ENCODE measurements around the gene PRSS1.
"Not testable (repeated sequence)": the region's sequence is repeated elsewhere in the genome, so short reads cannot be mapped to it uniquely, and the experiment has no call there.

PRSS1 gene

GRCh38 chr7:142770661-142771352, 21.5 kb downstream of the PRSS1 start, which contains the start of gene PRSS2:
Gene PRSS2 (plus strand): TSS chr7:142770970. CDS start chr7:142770983, 13 bp downstream.
- DNase-seq = peak in 4 of 42 donors; percentile 3 to 55 (median 31)
- intact Hi-C loops (cut with DNase I) = no loop called here

DNA sequence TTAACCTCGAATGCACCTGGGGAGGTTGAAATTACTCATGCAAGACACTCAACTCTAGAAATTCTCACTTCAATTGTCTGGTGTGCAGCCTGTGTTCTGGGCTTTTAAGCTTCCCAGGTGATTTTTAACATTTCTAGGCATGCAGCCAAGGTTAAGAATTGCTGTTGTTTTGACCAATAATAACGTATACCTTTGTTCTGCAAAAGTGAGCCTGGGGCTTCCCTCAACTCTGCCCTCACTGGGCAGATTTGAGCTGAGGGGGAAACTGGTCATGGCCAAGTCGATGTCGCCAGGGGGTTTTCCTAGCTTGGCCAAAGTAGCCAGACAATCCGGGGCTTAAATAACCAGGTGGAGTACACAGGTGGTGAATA, 22.1 kb downstream of the PRSS1 start:
- DNase-seq = no peak
- intact Hi-C loops (cut with DNase I) = no loop called here

GRCh38 chr7:142772051-142772450, 22.8 kb downstream of the PRSS1 start:
- no peak for DNase-seq
- intact Hi-C loops (cut with DNase I) = no loop called here

DNA sequence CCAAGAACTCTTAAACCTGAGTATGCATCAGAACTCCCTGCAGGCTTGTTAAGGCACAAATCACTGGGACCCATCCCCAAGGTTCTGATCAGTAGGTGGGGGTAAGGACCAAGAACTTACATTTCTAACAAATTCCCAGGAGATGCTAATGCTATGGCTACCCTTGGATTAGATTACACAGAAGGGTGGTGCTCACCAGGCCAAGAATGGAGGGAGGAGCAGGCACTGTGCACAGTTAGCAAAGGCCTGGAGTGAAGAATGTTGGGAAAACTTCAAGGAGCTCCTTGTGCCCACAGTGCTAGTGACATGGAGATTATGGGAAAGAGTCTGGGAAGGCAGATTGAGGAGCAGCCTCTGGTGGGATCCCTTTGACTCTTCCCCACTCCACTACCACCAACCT, 23.4 kb downstream of the PRSS1 start:
- intact Hi-C loops (cut with DNase I) = no loop called here

DNA sequence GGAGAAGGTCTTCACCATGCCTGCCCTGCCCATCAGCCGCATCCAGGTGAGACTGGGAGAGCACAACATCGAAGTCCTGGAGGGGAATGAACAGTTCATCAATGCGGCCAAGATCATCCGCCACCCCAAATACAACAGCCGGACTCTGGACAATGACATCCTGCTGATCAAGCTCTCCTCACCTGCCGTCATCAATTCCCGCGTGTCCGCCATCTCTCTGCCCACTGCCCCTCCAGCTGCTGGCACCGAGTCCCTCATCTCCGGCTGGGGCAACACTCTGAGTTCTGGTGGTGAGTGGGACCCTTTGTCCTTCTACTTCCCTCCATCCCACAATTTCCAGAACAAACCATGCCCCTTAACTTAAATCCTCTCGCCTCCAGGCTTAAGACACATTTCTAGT, 24.0 kb downstream of the PRSS1 start:
- no peak for DNase-seq
- intact Hi-C loops (cut with DNase I) = no loop called here

More for the DNA sequence above, 23.4 kb downstream of the PRSS1 start:
- DNase-seq = no peak

DNA sequence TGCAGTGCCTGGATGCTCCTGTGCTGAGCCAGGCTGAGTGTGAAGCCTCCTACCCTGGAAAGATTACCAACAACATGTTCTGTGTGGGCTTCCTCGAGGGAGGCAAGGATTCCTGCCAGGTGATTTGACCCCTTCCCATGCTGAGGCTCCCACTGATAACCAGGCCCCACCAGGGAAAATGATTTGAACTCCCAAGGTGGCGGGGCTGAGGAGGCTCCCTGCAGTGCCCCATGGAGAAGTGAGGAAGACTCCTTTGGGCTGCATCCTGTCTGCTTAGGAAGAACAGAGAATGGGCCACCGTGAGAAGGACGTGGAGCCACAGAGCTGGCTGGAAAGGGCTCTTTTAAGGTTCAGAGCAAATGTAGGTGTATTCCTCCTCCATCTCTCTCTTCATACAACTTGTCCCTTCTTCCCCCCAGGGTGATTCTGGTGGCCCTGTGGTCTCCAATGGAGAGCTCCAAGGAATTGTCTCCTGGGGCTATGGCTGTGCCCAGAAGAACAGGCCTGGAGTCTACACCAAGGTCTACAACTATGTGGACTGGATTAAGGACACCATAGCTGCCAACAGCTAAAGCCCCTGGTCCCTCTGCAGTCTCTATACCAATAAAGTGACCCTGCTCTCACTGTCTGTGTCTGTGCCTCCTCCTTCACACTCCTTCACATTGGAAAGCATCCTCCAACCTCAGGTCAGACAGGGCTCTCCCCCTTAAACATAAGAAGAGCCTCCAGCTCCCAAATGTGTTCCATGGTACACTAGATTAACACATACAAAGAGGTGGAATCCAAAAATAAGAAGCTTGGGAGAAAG, 24.9 kb downstream of the PRSS1 start:
- intact Hi-C loops (cut with DNase I) = no loop called here
- no peak for DNase-seq

GRCh38 chr7:142774826-142775225, 25.6 kb downstream of the PRSS1 start:
- no peak for DNase-seq
- intact Hi-C loops (cut with DNase I) = no loop called here

GRCh38 chr7:142775351-142776115, 26.3 kb downstream of the PRSS1 start:
- intact Hi-C loops (cut with DNase I); DNase-seq: not testable (repeated sequence)

DNA sequence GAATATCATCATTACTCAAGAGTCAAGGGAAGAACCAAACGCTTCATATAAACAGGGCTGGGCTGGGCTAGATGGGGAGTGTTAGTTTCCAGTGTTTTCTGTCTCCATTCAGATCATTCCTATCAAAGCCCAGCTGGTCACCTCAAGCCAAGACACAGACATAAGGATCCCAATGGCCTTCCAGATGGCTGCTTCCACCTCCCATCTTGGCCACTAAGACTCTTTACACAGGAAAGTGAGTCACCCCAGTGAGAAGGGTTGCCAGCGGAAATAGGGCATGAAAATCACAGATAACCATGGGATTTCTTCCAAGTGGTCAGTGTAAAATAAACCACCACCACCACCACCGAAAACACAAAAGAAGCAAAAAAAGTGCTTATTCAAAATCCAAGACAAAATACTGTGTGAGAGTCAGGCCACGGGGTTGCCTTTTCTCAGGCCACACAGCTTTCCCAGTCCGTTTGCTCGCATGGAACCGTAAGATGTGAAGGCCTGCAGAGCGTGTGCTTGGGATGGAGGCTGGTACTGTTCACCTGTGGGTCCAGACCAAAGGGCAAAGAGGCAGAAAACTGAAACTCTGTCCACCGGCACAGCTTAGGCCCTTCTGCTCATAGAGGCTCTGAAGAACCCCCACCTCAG, 27.1 kb downstream of the PRSS1 start:
- no peak for DNase-seq
- intact Hi-C loops (cut with DNase I) = no loop called here

DNA sequence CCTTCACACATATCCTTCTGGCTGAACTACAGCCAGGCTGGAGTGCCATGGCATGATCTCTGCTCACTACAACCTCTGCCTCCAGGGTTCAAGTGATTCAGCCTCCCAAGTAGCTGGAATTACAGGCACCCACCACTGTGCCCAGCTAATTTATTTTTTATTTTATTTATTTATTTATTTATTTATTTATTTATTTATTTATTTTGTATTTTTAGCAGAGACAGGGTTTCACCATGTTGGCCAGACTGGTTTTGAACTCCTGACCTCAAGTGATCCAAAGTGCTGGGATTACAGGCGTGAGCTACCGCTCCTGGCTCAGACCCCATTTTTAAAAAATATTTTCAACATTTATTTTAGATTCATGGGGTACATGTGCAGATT, 27.6 kb downstream of the PRSS1 start:
- intact Hi-C loops (cut with DNase I); DNase-seq: not testable (repeated sequence)

- intact Hi-C loops (cut with DNase I) = no loop called here
Observed at GRCh38 chr7:142777318-142777717, 28.0 kb downstream of the PRSS1 start.

DNA sequence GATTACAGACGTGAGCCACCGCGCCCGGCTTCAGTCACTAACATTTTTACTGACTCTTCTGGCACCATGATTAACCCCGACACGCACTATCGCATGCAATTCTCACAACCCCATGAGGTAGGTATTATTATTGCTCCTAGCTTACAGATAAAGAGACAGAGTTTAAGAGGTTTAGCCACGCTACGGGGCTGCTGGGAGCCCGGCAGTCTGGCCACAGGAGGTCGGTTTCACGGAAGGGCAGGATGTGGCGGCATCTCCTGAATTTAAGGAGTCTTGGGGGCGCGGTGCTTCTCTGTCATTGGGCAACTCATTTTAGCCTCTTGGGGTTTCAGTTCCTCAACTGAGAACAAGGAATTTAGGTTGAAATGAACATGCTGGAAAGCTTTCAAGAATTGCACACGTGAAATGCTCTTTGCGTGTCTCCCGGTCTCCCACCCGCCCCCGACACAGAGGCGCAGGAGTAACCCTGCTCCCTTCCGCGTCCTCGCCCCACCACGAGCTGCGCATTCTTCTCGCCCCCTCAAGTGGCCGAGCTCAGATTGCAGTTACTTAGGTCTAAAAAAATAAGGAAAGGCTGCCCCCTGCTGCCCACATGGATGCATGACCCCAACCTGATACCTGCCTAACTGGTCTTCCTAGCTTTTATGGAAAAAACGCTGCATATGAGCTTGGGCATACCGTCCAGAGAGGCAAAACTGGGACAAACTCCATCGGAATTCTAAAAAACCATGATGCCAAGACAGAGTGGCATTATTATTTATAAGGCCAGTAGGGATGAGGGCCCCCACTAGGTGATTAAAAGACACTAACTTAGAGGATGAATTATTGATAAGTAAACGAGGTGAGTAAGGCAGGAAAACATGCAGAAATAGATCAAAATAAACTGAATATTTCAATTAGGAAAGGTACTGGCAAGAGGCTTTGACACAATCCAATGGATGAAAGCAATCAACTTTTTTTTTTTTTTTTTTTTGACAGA, 33.9 kb downstream of the PRSS1 start:
- DNase-seq = peak; percentile 81 to 96 (median 90)
- intact Hi-C loops (cut with DNase I) = loop anchor here (2.0 kb wide), 1 partner anchor 150 kb away; no protein-coding TSS in a partner anchor

More at GRCh38 chr7:142777318-142777717, 28.0 kb downstream of the PRSS1 start:
- no peak for DNase-seq

DNA sequence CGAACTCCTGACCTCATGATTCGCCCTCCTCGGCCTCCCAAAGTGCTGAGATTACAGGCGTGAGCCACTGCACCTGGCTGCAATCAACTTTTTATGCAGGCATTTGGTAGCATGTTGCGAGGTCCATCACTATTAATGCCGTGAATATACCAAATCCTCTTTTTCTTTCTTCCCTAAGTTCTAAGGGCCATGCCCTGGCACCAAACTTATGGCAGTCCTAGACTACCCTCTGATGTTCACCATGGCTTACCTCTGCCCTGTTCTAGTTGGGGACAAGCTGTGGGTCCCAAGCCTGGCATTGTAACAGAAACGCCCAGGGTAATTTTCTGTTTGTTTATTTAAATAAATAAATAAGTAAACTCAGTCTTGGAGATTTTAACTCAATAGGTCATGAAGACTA, 34.8 kb downstream of the PRSS1 start:
- DNase-seq = no peak
- intact Hi-C loops (cut with DNase I) = no loop called here

DNA sequence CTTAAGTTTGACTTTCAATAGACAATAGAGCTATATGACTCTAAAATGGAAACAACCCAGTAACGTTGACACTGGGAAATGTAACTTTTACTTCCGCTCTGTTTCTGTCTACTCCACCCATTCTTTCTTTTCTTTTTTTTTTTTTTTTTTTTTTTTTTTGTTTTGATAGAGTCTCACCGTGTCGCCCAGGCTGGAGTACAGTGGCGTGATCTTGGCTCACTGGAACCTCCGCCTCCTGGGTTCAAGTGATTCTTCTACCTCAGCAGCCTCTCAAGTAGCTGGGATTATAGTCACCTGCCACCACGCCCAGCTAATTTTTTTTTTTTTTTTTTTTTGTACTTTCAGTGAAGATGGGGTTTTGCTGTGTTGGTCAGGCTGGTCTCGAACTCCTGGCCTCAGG, 35.4 kb downstream of the PRSS1 start:
- no peak for DNase-seq
- intact Hi-C loops (cut with DNase I) = no loop called here

GRCh38 chr7:142785841-142786250, 36.6 kb downstream of the PRSS1 start:
- no peak for DNase-seq
- intact Hi-C loops (cut with DNase I) = no loop called here

GRCh38 chr7:142787034-142787768, 37.9 kb downstream of the PRSS1 start:
- DNase-seq = no peak
- intact Hi-C loops (cut with DNase I) = no loop called here

DNA sequence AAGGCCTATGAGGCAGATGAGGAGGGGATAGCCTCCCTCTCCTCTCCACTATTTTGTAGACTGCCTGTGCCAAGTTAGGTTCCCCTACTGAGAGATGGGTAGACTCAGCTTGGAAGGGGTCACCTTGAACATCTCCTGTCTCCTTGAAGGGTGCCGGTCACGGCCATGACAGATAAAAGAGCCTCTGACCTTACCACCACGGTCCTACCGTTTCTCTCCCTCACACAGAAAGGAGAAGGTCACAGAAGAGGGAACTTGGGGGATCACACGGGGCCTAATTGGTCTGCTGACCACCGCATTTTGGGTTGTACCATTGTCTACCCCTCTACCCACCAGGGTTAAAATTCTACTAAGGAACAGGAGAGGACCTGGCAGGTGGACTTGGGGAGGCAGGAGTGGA, 38.5 kb downstream of the PRSS1 start:
- intact Hi-C loops (cut with DNase I) = no loop called here
- DNase-seq = no peak
